GM12874 (cell line): ENCODE measurements around the gene UBA7.

Experiments used
- TF ChIP-seq, protein P1 (sequence below): IDR thresholded peaks from 2 replicates; pipeline ENCODE4 v1.5.1; 2011; ENCODE audit warnings: low read depth, mild to moderate bottlenecking, control low read depth, low read length, moderate library complexity; ENCODE audit not compliant: insufficient read depth

UBA7 gene

DNA sequence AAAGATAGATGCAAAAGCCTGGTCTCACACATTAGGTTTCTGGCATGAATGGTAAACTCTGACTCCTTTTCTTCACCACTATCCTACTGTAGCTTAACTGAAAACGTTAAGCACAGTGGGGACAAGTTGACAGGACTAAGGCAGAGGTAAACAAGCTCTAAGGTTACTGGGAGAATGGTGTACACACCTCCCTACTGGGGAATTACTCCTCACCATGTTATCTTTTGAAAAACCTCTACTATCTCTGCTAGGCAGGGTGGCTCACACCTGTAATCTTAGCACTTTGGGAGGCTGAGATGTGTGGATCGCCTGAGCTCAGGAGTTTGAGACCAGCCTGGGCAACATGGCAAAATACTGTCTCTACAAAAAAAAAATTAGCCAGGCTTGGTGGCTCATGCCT, 56.6 kb downstream of the UBA7 start:
- TF ChIP-seq, protein P1, sequence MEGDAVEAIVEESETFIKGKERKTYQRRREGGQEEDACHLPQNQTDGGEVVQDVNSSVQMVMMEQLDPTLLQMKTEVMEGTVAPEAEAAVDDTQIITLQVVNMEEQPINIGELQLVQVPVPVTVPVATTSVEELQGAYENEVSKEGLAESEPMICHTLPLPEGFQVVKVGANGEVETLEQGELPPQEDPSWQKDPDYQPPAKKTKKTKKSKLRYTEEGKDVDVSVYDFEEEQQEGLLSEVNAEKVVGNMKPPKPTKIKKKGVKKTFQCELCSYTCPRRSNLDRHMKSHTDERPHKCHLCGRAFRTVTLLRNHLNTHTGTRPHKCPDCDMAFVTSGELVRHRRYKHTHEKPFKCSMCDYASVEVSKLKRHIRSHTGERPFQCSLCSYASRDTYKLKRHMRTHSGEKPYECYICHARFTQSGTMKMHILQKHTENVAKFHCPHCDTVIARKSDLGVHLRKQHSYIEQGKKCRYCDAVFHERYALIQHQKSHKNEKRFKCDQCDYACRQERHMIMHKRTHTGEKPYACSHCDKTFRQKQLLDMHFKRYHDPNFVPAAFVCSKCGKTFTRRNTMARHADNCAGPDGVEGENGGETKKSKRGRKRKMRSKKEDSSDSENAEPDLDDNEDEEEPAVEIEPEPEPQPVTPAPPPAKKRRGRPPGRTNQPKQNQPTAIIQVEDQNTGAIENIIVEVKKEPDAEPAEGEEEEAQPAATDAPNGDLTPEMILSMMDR = no peak

GRCh38 chr3:49756036-49756435, 57.7 kb downstream of the UBA7 start:
- TF ChIP-seq, protein P1 = no peak
